GM12891 (cell line): Measurements from ENCODE around the gene CA5A.

Experiments
- POLR2A ChIP-seq: IDR thresholded peaks from 2 replicates; pipeline ENCODE4 v1.6.1; 2011; ENCODE audit warnings: low read depth, low read length, control low read depth
- POLR2AphosphoS5 ChIP-seq: IDR thresholded peaks from 2 replicates; pipeline ENCODE4 v1.6.1; 2011; ENCODE audit warnings: low read depth, low read length, control low read depth
- POU2F2 ChIP-seq: IDR thresholded peaks from 2 replicates; pipeline ENCODE4 v1.6.1; 2011; ENCODE audit warnings: low read depth, mild to moderate bottlenecking, control low read depth, low read length, moderate library complexity
- SPI1 ChIP-seq: IDR thresholded peaks from 2 replicates; pipeline ENCODE4 v1.6.1; 2011; ENCODE audit warnings: low read depth, low read length, control low read depth
- TAF1 ChIP-seq: IDR thresholded peaks from 2 replicates; pipeline ENCODE4 v1.6.1; 2011; ENCODE audit warnings: low read depth, low read length, control low read depth

DNA sequence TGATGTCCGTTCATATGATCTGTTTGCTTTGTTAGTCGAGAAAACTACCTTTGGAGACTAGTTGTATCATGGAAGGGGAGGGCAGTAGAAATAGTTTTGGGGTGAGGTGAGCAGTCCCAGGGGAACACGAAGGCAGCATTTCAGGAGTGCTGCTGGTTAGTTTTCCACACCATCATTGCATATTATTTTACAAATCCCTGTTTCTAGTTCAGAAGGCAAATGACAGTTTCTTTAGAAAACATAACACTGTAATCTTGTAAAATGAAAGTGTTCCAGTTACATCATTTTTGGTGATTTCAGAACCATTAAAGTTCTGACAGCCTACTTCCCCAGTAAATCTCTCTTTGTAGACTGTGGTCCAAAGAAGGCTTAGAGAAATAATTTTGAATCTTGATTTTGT, 40.3 kb upstream of the CA5A start:
- TF ChIP-seq POLR2AphosphoS5, result no peak
- TF ChIP-seq POLR2A, result no peak
- TF ChIP-seq POU2F2, result no peak
- no peak for TF ChIP-seq SPI1
- TF ChIP-seq TAF1, result no peak
